ENCODE measurements around the gene CRISP1. TPM values are rescaled to one million over a fixed set of nuclear protein-coding genes. Genes with fewer than 3 reads are reported as not detected.

CRISP1 gene
- total and polyA plus RNA-seq, 4 experiments from 2014 or later = not detected

Other genes starting within 250 kb of the CRISP1 start
- gene RHAG, start 229.7 kb downstream of the CRISP1 start, total RNA-seq = not detected
- gene RHAG, start 229.7 kb downstream of the CRISP1 start, polyA plus RNA-seq = not detected
- not detected for gene CRISP2, start 153.0 kb downstream of the CRISP1 start, total RNA-seq
- gene CRISP2, start 153.0 kb downstream of the CRISP1 start, polyA plus RNA-seq = not detected
- gene CRISP3, start 122.1 kb downstream of the CRISP1 start, total RNA-seq = not detected
- not detected for gene CRISP3, start 122.1 kb downstream of the CRISP1 start, polyA plus RNA-seq
- not detected for gene PGK2, start 79.2 kb downstream of the CRISP1 start, total RNA-seq
- gene PGK2, start 79.2 kb downstream of the CRISP1 start, polyA plus RNA-seq = not detected
- not detected for gene DEFB114, start 97.6 kb upstream of the CRISP1 start, total RNA-seq
- gene DEFB114, start 97.6 kb upstream of the CRISP1 start, polyA plus RNA-seq = not detected
- not detected for gene DEFB113, start 103.1 kb upstream of the CRISP1 start, total RNA-seq
- not detected for gene DEFB113, start 103.1 kb upstream of the CRISP1 start, polyA plus RNA-seq
- gene DEFB110, start 155.5 kb upstream of the CRISP1 start, total RNA-seq = not detected
- not detected for gene DEFB110, start 155.5 kb upstream of the CRISP1 start, polyA plus RNA-seq
- gene DEFB112, start 183.4 kb upstream of the CRISP1 start, total RNA-seq = not detected
- not detected for gene DEFB112, start 183.4 kb upstream of the CRISP1 start, polyA plus RNA-seq

Data from CD4-positive, alpha-beta memory T cell (primary cell).